ENCODE measurements around the gene PTGES3L. TPM values are rescaled to one million over a fixed set of nuclear protein-coding genes. Genes with fewer than 3 reads are reported as not detected.

Gene PTGES3L
- total and polyA plus RNA-seq, 2 experiments from 2014 or later = 2.3 to 2.5 TPM

- no peak for TF ChIP-seq EZH2phosphoT487 (IDR thresholded peaks at IDR 0.05; ENCODE audit: unreplicated experiment)
- TF ChIP-seq ETS1 (IDR thresholded peaks at IDR 0.05) = no peak
- no peak for TF ChIP-seq CREB1 (CRISPR knock-in tag; IDR thresholded peaks at IDR 0.05; ENCODE audit: low read depth)
These were observed 19.2 kb upstream of the PTGES3L start (continued) for GRCh38 chr17:42999003-42999525.

- peak within 1 kb of the TSS; percentile 99 for H3K27ac Mint-ChIP-seq
- peaks cover 21% of the 10 kb centered on the region for H3K79me2 ChIP-seq (replicated peaks; ENCODE audit: insufficient read depth)
- peaks cover 32% of the 10 kb centered on the region for H4K20me1 ChIP-seq (replicated peaks; ENCODE audit: insufficient read depth)
- H3K27me3 Mint-ChIP-seq (ENCODE audit: insufficient read depth, low read depth, poor library complexity) = peaks cover 23% of the 10 kb centered on the region
- no peaks in the 10 kb centered on the region for H3K27me3 ChIP-seq (ENCODE audit: insufficient read depth)
- ATAC-seq (peak; percentile 94), DNase-seq (ENCODE audit: low spot score) (peak; percentile 100)
- peaks cover 13% of the 10 kb centered on the region for H3K4me1 ChIP-seq (ENCODE audit: insufficient read depth)
- H3K4me1 Mint-ChIP-seq = peaks cover 15% of the 10 kb centered on the region
- H3K36me3 ChIP-seq (ENCODE audit: insufficient read depth) = peaks cover 43% of the 10 kb centered on the region
- no peaks in the 10 kb centered on the region for H3K9me2 ChIP-seq (ENCODE audit: insufficient read depth)
- peak within 1 kb of the TSS; percentile 73 for H3K4me3 ChIP-seq
- H3K27ac ChIP-seq (ENCODE audit: low read depth) = peak within 1 kb of the TSS; percentile 88
- no peaks in the 10 kb centered on the region for H3K9me3 Mint-ChIP-seq
- peaks cover 58% of the 10 kb centered on the region for H3K36me3 Mint-ChIP-seq (ENCODE audit: low read depth)
- peak within 1 kb of the TSS; percentile 99 for H3K4me2 ChIP-seq
- peaks cover 50% of the 10 kb centered on the region for H3F3A ChIP-seq (replicated peaks; ENCODE audit: low read depth)
- peak within 1 kb of the TSS; percentile 74; the same call in 1 of the 2 replicates for H2AFZ ChIP-seq
- H3K4me3 Mint-ChIP-seq = peak within 1 kb of the TSS; percentile 98
- TF ChIP-seq CTCF (conservative IDR thresholded peaks at IDR 0.05; ENCODE audit: low read depth in 2 of 2) (peak; percentile 75 to 78), ETS1 (IDR thresholded peaks at IDR 0.05) (peak; percentile 94), STAT1 (IDR thresholded peaks at IDR 0.05; ENCODE audit: unreplicated experiment) (no peak), EZH2phosphoT487 (IDR thresholded peaks at IDR 0.05; ENCODE audit: unreplicated experiment) (no peak), JUNB (IDR thresholded peaks at IDR 0.05; ENCODE audit: unreplicated experiment) (no peak), EZH2 (IDR thresholded peaks at IDR 0.05; ENCODE audit: low read depth, unreplicated experiment) (no peak), CREB1 (CRISPR knock-in tag; IDR thresholded peaks at IDR 0.05; ENCODE audit: low read depth) (peak; percentile 95), ZNF462 (CRISPR knock-in tag; IDR thresholded peaks at IDR 0.05) (no peak), NANOG (IDR thresholded peaks at IDR 0.05; ENCODE audit: borderline replicate concordance) (peak; percentile 26; the same call in 1 of the 2 replicates)
These were observed 18.4 kb upstream of the PTGES3L start, which contains the start of gene RPL27 for GRCh38 chr17:42997984-42998938. Gene RPL27 (plus strand): TSS chr17:42998419. CDS start chr17:42998751, 332 bp downstream.
